Right lobe of liver (tissue), 4 donors: ENCODE results near the gene LASP1.

ENCODE experiments used
- CTCF ChIP-seq, 4 donors: fragments of 200-600 bp in 3 of 4; fragments of 450-650 bp in 1 of 4; IDR thresholded peaks; one replicate each; pipeline versions ENCODE4 v1.5.1 to v1.8.0; 2016 to 2022; ENCODE audit warnings: antibody characterized with exemption in 4 of 4, mild to moderate bottlenecking in 2 of 4
- POLR2A ChIP-seq: fragments of 450-650 bp; IDR thresholded peaks from one replicate; pipeline ENCODE4 v1.6.1; 2017; ENCODE audit warnings: antibody characterized with exemption, mild to moderate bottlenecking
- donor health status: DM: no; HTN: no; CAD: no.
- donor health status: DM: no; HTN: no; CAD: no.
- donor health status: DM: no; HTN: yes; CAD: no.

- TF ChIP-seq CTCF (IDR thresholded peaks at IDR 0.05) = no peak
- TF ChIP-seq POLR2A = no peak
Measured at GRCh38 chr17:38919316-38920078, 49.6 kb downstream of the LASP1 start.
